HCT116 (cell line): ENCODE measurements around the gene RPL39L. TPM values are rescaled to one million over a fixed set of nuclear protein-coding genes. Genes with fewer than 3 reads are reported as not detected.

Source experiments
- ATAC-seq: fragments of 200-7000 bp; cut with Tn5 transposase; 2 replicates; pipeline ENCODE4 v1.9.1; 2020; ENCODE audit warnings: mild to moderate bottlenecking, moderate library complexity
- BruUV-seq: library from RNA; stranded (reverse); fragments of 400-500 nt; replicated peaks from 2 replicates; lab custom pipeline; 2021; lab: Mats Ljungman, UMichigan
- CTCF ChIA-PET: fragments of 300-600 bp; sonication (Branson Sonifier 250); formaldehyde crosslinking; loops from one replicate; lab custom pipeline; 2021; ENCODE audit warnings: antibody characterized with exemption; lab: Charles Lee
- POLR2A ChIA-PET: fragments of 300-600, 350-600 bp; sonication (Branson Sonifier 250); formaldehyde crosslinking; loops from one replicate; lab custom pipeline; 2021; ENCODE audit warnings: antibody characterized with exemption; lab: Charles Lee
- RAD21 ChIA-PET, 2 experiments: fragments of 300-600 bp; sonication (Branson Sonifier 250); formaldehyde crosslinking; loops; one replicate each; lab custom pipeline; 2023; ENCODE audit warnings: low total read pairs in 2 of 2; ENCODE audit not compliant: uncharacterized antibody in 2 of 2, unreplicated experiment in 2 of 2, low non-redundant PET in 1 of 2; lab: Charles Lee
- DNase-seq: peaks from one replicate; pipeline ENCODE4 v3.0.0-alpha.2; 2010; ENCODE audit warnings: low read depth, low spot score
- H2AFZ ChIP-seq: fragments of 200-600 bp; shearing (Covaris generic), sonication (generic); 2 replicates; pipeline ENCODE4 v1.6.1; 2017; ENCODE audit warnings: low read depth, mixed run types, mixed read lengths, antibody characterized with exemption, low read length; ENCODE audit not compliant: poor library complexity, severe bottlenecking
- H3K27ac ChIP-seq: 2 replicates; pipeline ENCODE4 v1.5.1; 2012; ENCODE audit warnings: low read depth, low read length
- H3K27me3 ChIP-seq: fragments of 200-600 bp; sonication (generic); 2 replicates; pipeline ENCODE4 v1.6.1; 2016; ENCODE audit warnings: mixed run types, low read length, mixed read lengths; ENCODE audit not compliant: insufficient read depth
- H3K36me3 ChIP-seq, 2 experiments: fragments of 200-500 bp in 1 of 2; fragments of 200-600 bp in 1 of 2; sonication (Bioruptor generic) in 1 of 2; sonication (generic) in 1 of 2; 2 replicates each; pipeline versions ENCODE4 v1.5.1 to v1.6.1; 2014 to 2016; ENCODE audit warnings: low read length in 2 of 2, inconsistent platforms in 1 of 2, mixed read lengths in 1 of 2, mixed run types in 1 of 2; ENCODE audit not compliant: insufficient read depth in 2 of 2, control insufficient read depth in 1 of 2
- H3K4me1 ChIP-seq, 2 experiments: fragments of 200-600 bp in 1 of 2; sonication (generic) in 1 of 2; 2 replicates each; pipeline versions ENCODE4 v1.5.1 to v1.6.1; 2012 to 2017; ENCODE audit warnings: low read length in 2 of 2, inconsistent platforms in 1 of 2, mild to moderate bottlenecking in 1 of 2, mixed read lengths in 1 of 2, mixed run types in 1 of 2, moderate library complexity in 1 of 2; ENCODE audit not compliant: insufficient read depth in 2 of 2, control insufficient read depth in 1 of 2
- H3K4me2 ChIP-seq: fragments of 200-600 bp; sonication (generic); 2 replicates; pipeline ENCODE4 v1.6.1; 2017; ENCODE audit warnings: mixed run types, low read length, mixed read lengths
- H3K4me3 ChIP-seq, 2 experiments: fragments of 200-600 bp in 1 of 2; sonication (generic) in 1 of 2; replicated peaks in 1 of 2; 2 replicates each; pipeline ENCODE4 v1.5.1; 2011 to 2016; ENCODE audit warnings: low read length in 2 of 2, control low read depth in 1 of 2, low read depth in 1 of 2, mild to moderate bottlenecking in 1 of 2, mixed read lengths in 1 of 2, mixed run types in 1 of 2
- H3K79me2 ChIP-seq: fragments of 200-600 bp; sonication (generic); 2 replicates; pipeline ENCODE4 v1.6.1; 2017; ENCODE audit warnings: mild to moderate bottlenecking, mixed run types, low read length, moderate library complexity, mixed read lengths; ENCODE audit not compliant: insufficient read depth
- H3K9ac ChIP-seq: fragments of 200-600 bp; sonication (generic); 2 replicates; pipeline ENCODE4 v1.6.1; 2016; ENCODE audit warnings: low read length, mixed read lengths
- H3K9me2 ChIP-seq: fragments of 200-600 bp; sonication (generic), shearing (Covaris generic); 2 replicates; pipeline ENCODE4 v1.6.1; 2017; ENCODE audit warnings: mixed run types, mild to moderate bottlenecking, moderate library complexity; ENCODE audit not compliant: insufficient read depth
- H3K9me3 ChIP-seq, 2 experiments: fragments of 200-500 bp in 1 of 2; fragments of 200-600 bp in 1 of 2; sonication (Bioruptor generic) in 1 of 2; sonication (generic) in 1 of 2; 2 replicates each; pipeline ENCODE4 v1.6.1; 2014 to 2017; ENCODE audit warnings: low read length in 2 of 2, mixed read lengths in 2 of 2, inconsistent platforms in 1 of 2, low read depth in 1 of 2, mild to moderate bottlenecking in 1 of 2, mixed run types in 1 of 2, moderate library complexity in 1 of 2; ENCODE audit not compliant: control insufficient read depth in 1 of 2, insufficient read depth in 1 of 2
- H4K20me1 ChIP-seq: fragments of 200-600 bp; sonication (generic), shearing (Covaris generic); 2 replicates; pipeline ENCODE4 v1.6.1; 2017; ENCODE audit warnings: mixed run types, mild to moderate bottlenecking, moderate library complexity; ENCODE audit not compliant: insufficient read depth
- CEBPB ChIP-seq: IDR thresholded peaks from 2 replicates; pipeline ENCODE4 v1.6.1; 2012; ENCODE audit warnings: low read depth
- EGR1 ChIP-seq: IDR thresholded peaks from 2 replicates; pipeline ENCODE4 v1.6.1; 2012; ENCODE audit warnings: low read depth
- EZH2 ChIP-seq: fragments of 200-600 bp; sonication (generic); IDR thresholded peaks from 2 replicates; pipeline ENCODE4 v1.6.1; 2017; ENCODE audit warnings: antibody characterized with exemption, mixed run types
- FOSL1 ChIP-seq: IDR thresholded peaks from 2 replicates; pipeline ENCODE4 v1.6.1; 2012; ENCODE audit warnings: low read depth
- POLR2A ChIP-seq: IDR thresholded peaks from 2 replicates; pipeline ENCODE4 v1.7.0; 2011; ENCODE audit warnings: borderline replicate concordance; ENCODE audit not compliant: insufficient read depth, insufficient read length; ENCODE audit errors: extremely low read depth
- POLR2AphosphoS5 ChIP-seq: IDR thresholded peaks from 2 replicates; pipeline ENCODE4 v1.6.1; 2011; ENCODE audit warnings: mild to moderate bottlenecking, low read depth, low read length, moderate library complexity
- RAD21 ChIP-seq: IDR thresholded peaks from 2 replicates; pipeline ENCODE4 v1.6.1; 2012; ENCODE audit warnings: low read depth, mild to moderate bottlenecking
- SIN3A ChIP-seq: IDR thresholded peaks from 2 replicates; pipeline ENCODE4 v1.6.1; 2012; ENCODE audit warnings: low read depth
- ZFX ChIP-seq: fragments of 450-650 bp; IDR thresholded peaks from 2 replicates; pipeline ENCODE4 v1.6.1; 2017
- intact Hi-C: fragments of 100-400 bp; cut with micrococcal nuclease; formaldehyde crosslinking; loops from 2 replicates; pipeline ENCODE4 v1.10.0; 2022
- total RNA-seq: library from RNA; stranded (reverse); gene quantifications from one replicate; pipeline ENCODE4 v1.2.1, GENCODE V29; 2021; ENCODE audit not compliant: unreplicated experiment
- TF ChIP-seq, protein P1 (sequence below): IDR thresholded peaks from 2 replicates; pipeline ENCODE4 v1.6.1; 2012; ENCODE audit warnings: low read depth
- TF ChIP-seq, protein P2 (sequence below), 3 experiments: fragments of 200-600 bp in 1 of 3; sonication (generic) in 1 of 3; IDR thresholded peaks in 2 of 3; conservative IDR thresholded peaks in 1 of 3; 2 replicates each; pipeline ENCODE4 v1.5.1; 2012 to 2017; ENCODE audit warnings: low read depth in 2 of 3, low read length in 2 of 3, antibody characterized with exemption in 1 of 3, borderline replicate concordance in 1 of 3, control low read depth in 1 of 3, mild to moderate bottlenecking in 1 of 3, mixed read lengths in 1 of 3, mixed run types in 1 of 3, moderate library complexity in 1 of 3; ENCODE audit not compliant: insufficient read depth in 1 of 3

The RPL39L gene
- total RNA-seq, 1 experiment from 2014 or later = not detected

DNA sequence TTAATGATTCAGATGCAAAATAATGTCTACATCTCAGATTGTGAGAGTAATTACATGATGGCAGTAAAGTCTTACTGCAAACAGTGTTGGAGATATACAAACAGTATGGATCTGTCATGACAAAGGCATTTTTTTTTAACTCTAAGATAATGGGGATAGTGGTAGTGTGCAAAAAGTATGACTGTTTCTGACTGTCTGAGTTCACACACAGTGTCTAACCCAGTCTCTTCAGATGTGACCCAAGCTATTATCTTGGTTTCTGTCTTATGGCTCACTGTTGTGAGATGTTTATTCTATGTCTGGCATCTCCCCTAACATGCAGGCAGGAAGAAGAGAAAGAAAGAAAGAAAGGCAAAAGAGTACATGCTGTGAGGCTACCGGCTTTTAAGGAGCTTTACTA is 17.0 kb downstream of the RPL39L start:
- no peak for ATAC-seq
- H4K20me1 ChIP-seq = no peaks in the 10 kb centered on the region
- RAD21 ChIA-PET = no interaction called here
- H3K9me2 ChIP-seq = no peaks in the 10 kb centered on the region
- H3K36me3 ChIP-seq = no peaks in the 10 kb centered on the region
- no peak overlapping the region for H3K4me2 ChIP-seq
- H3K27ac ChIP-seq = no peak overlapping the region
- no TSS peak for BruUV-seq
- H3K9ac ChIP-seq = no peak overlapping the region
- CTCF ChIA-PET = no interaction called here
- POLR2A ChIA-PET = no interaction called here
- no peak for DNase-seq
- H3K27me3 ChIP-seq = no peaks in the 10 kb centered on the region
- H3K4me1 ChIP-seq = no peaks in the 10 kb centered on the region
- no peak overlapping the region for H3K4me3 ChIP-seq
- TF ChIP-seq FOSL1 (no peak), CEBPB (no peak), SIN3A (no peak), EZH2 (no peak), POLR2A (no peak), POLR2AphosphoS5 (no peak), RAD21 (no peak), EGR1 (no peak), ZFX (no peak)
- TF ChIP-seq, protein P1, sequence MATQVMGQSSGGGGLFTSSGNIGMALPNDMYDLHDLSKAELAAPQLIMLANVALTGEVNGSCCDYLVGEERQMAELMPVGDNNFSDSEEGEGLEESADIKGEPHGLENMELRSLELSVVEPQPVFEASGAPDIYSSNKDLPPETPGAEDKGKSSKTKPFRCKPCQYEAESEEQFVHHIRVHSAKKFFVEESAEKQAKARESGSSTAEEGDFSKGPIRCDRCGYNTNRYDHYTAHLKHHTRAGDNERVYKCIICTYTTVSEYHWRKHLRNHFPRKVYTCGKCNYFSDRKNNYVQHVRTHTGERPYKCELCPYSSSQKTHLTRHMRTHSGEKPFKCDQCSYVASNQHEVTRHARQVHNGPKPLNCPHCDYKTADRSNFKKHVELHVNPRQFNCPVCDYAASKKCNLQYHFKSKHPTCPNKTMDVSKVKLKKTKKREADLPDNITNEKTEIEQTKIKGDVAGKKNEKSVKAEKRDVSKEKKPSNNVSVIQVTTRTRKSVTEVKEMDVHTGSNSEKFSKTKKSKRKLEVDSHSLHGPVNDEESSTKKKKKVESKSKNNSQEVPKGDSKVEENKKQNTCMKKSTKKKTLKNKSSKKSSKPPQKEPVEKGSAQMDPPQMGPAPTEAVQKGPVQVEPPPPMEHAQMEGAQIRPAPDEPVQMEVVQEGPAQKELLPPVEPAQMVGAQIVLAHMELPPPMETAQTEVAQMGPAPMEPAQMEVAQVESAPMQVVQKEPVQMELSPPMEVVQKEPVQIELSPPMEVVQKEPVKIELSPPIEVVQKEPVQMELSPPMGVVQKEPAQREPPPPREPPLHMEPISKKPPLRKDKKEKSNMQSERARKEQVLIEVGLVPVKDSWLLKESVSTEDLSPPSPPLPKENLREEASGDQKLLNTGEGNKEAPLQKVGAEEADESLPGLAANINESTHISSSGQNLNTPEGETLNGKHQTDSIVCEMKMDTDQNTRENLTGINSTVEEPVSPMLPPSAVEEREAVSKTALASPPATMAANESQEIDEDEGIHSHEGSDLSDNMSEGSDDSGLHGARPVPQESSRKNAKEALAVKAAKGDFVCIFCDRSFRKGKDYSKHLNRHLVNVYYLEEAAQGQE = no peak
- TF ChIP-seq, protein P2, sequence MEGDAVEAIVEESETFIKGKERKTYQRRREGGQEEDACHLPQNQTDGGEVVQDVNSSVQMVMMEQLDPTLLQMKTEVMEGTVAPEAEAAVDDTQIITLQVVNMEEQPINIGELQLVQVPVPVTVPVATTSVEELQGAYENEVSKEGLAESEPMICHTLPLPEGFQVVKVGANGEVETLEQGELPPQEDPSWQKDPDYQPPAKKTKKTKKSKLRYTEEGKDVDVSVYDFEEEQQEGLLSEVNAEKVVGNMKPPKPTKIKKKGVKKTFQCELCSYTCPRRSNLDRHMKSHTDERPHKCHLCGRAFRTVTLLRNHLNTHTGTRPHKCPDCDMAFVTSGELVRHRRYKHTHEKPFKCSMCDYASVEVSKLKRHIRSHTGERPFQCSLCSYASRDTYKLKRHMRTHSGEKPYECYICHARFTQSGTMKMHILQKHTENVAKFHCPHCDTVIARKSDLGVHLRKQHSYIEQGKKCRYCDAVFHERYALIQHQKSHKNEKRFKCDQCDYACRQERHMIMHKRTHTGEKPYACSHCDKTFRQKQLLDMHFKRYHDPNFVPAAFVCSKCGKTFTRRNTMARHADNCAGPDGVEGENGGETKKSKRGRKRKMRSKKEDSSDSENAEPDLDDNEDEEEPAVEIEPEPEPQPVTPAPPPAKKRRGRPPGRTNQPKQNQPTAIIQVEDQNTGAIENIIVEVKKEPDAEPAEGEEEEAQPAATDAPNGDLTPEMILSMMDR (IDR thresholded peaks at IDR 0.05 in 2 of 3, conservative IDR thresholded peaks at IDR 0.05 in 1 of 3; ENCODE audit: borderline replicate concordance in 1 of 3, insufficient read depth in 1 of 3, low read depth in 2 of 3, low read length in 2 of 3) = no peak
- H3K79me2 ChIP-seq = no peaks in the 10 kb centered on the region
- no peaks in the 10 kb centered on the region for H3K9me3 ChIP-seq
- intact Hi-C loops = no loop called here
- no peak overlapping the region for H2AFZ ChIP-seq
